Prostate gland (tissue), 2 donors: Measurements from ENCODE around the gene TMEM25.
A peak's percentile ranks its signal among the peaks of the same experiment; 100 is the strongest.

Source experiments
- POLR2AphosphoS5 ChIP-seq: sonication (generic); formaldehyde crosslinking; IDR thresholded peaks from one replicate; pipeline ENCODE4 v1.6.1; 2017; ENCODE audit warnings: antibody characterized with exemption
- TF ChIP-seq, protein P1 (sequence below), 4 experiments: fragments of 200-600 bp in 2 of 4; fragments of 450-650 bp in 2 of 4; sonication (generic) in 2 of 4; IDR thresholded peaks; 1 replicate in 3 of 4; 2 replicates in 1 of 4; pipeline ENCODE4 v1.5.1; 2016 to 2019; ENCODE audit warnings: antibody characterized with exemption in 4 of 4, mild to moderate bottlenecking in 2 of 4, moderate library complexity in 2 of 4

DNA sequence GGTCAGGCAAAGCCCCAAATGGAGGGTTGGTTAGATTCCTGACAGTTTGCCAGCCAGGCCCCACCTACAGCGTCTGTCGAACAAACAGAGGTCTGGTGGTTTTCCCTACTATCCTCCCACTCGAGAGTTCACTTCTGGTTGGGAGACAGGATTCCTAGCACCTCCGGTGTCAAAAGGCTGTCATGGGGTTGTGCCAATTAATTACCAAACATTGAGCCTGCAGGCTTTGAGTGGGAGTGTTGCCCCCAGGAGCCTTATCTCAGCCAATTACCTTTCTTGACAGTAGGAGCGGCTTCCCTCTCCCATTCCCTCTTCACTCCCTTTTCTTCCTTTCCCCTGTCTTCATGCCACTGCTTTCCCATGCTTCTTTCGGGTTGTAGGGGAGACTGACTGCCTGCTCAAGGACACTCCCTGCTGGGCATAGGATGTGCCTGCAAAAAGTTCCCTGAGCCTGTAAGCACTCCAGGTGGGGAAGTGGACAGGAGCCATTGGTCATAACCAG is 8.4 kb upstream of the TMEM25 start:
- TF ChIP-seq, protein P1, sequence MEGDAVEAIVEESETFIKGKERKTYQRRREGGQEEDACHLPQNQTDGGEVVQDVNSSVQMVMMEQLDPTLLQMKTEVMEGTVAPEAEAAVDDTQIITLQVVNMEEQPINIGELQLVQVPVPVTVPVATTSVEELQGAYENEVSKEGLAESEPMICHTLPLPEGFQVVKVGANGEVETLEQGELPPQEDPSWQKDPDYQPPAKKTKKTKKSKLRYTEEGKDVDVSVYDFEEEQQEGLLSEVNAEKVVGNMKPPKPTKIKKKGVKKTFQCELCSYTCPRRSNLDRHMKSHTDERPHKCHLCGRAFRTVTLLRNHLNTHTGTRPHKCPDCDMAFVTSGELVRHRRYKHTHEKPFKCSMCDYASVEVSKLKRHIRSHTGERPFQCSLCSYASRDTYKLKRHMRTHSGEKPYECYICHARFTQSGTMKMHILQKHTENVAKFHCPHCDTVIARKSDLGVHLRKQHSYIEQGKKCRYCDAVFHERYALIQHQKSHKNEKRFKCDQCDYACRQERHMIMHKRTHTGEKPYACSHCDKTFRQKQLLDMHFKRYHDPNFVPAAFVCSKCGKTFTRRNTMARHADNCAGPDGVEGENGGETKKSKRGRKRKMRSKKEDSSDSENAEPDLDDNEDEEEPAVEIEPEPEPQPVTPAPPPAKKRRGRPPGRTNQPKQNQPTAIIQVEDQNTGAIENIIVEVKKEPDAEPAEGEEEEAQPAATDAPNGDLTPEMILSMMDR (IDR thresholded peaks at IDR 0.05), result peak in 2 of 4 experiments; percentile 9 to 13
- no peak for TF ChIP-seq POLR2AphosphoS5
